ENCODE results near the gene ATP8B1.
A peak's percentile ranks its signal among the peaks of the same experiment; 100 is the strongest.

Gene ATP8B1

DNA sequence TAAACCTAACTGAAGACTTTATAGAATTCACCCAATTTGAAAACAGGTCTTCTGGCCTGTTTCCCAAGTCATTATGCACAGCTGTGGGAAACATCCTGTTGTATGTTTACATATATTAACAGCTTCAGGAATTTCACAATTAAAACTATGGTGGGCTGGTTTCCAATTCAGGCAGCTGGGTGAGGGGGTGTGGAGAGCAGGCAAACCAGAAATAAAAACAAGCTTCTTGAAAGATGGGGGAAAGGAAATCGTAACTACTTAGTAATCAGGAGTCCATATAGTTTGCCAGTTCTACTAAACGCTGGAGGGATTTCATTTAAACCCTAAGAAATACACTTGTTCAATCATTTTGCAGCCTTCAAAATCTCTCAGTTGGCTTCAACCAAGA, 22.8 kb downstream of the ATP8B1 start:
- H3K18ac ChIP-seq (ENCODE audit: low read length): no peak overlapping the region
- no peak overlapping the region for H4K8ac ChIP-seq (ENCODE audit: low read depth, low read length)
- peaks cover 2% of the 10 kb centered on the region for H3K9me3 ChIP-seq (ENCODE audit: insufficient read depth, low read depth, low read length)
- no peak overlapping the region for H2AFZ ChIP-seq (ENCODE audit: insufficient read depth, low read length, poor library complexity)
- WGBS (ENCODE audit: extremely low coverage, insufficient coverage, insufficient read length): no CpG with 5 or more reads among the region's 2 CpGs
- H3K4ac ChIP-seq (ENCODE audit: low read depth, low read length): no peak overlapping the region
- no peak overlapping the region for H3K23ac ChIP-seq (ENCODE audit: low read length)
- no peaks in the 10 kb centered on the region for H3K79me1 ChIP-seq (ENCODE audit: low read length)
- H2BK120ac ChIP-seq (ENCODE audit: insufficient read depth, low read length, poor library complexity): no peak overlapping the region
- H3K36me3 ChIP-seq (ENCODE audit: control insufficient read depth in 1 of 2, insufficient read depth in 2 of 2, low read length in 2 of 2): no peaks in the 10 kb centered on the region
- H2BK5ac ChIP-seq (ENCODE audit: low read depth, low read length, poor library complexity): no peak overlapping the region
- H4K12ac ChIP-seq (ENCODE audit: low read depth, low read length): no peak overlapping the region
- no peaks in the 10 kb centered on the region for H3K27me3 ChIP-seq (ENCODE audit: insufficient read depth, low read length)
- no peak overlapping the region for H3K14ac ChIP-seq (ENCODE audit: low read length)
- no peak overlapping the region for H3K9ac ChIP-seq (ENCODE audit: low read length)
- H2BK12ac ChIP-seq (ENCODE audit: low read length): no peak overlapping the region
- no peak overlapping the region for H4K91ac ChIP-seq (ENCODE audit: low read depth, low read length)
- no peak for DNase-seq
- no peak overlapping the region for H3K4me3 ChIP-seq (ENCODE audit: low read depth, low read length)
- H3K27ac ChIP-seq (ENCODE audit: low read depth, low read length): no peak overlapping the region
- no peaks in the 10 kb centered on the region for H3K79me2 ChIP-seq (ENCODE audit: control insufficient read depth, insufficient read depth, low read length, poor library complexity)
- H2AK5ac ChIP-seq (ENCODE audit: low read length): no peak overlapping the region
- no peak overlapping the region for H3K4me2 ChIP-seq (ENCODE audit: low read length)
- H3K4me1 ChIP-seq (ENCODE audit: control insufficient read depth in 1 of 2, insufficient read depth in 2 of 2, low read length in 2 of 2): peaks cover 3 to 7% of the 10 kb centered on the region in 2 experiments

DNA sequence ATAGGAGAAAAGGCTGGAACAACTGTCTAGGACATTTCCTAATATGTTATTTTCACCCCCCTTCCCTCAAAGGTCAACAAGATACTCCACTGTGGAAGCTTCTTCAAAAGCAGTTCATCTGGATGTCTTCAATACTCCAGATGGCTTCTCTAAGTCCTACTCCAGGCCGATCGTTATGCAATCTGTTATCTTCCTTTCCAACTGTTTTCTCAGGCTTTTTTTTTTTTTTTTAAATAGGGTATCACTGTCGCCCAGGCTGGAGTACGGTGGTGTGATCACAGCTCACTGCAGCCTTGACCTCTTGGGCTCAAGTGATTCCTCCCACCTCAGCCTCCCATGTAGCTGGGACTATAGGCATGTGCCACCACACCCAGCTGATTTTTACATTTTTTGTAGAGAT, 26.3 kb downstream of the ATP8B1 start:
- Histone ChIP-seq H2BK120ac (ENCODE audit: insufficient read depth, low read length, poor library complexity) (no peak overlapping the region), H3K9ac (ENCODE audit: low read length) (no peak overlapping the region), H4K12ac (ENCODE audit: low read depth, low read length) (no peak overlapping the region), H3K4me3 (ENCODE audit: low read depth, low read length) (no peak overlapping the region), H2BK12ac (ENCODE audit: low read length) (no peak overlapping the region), H3K4me1 (ENCODE audit: control insufficient read depth in 1 of 2, insufficient read depth in 2 of 2, low read length in 2 of 2) (peaks cover 8 to 9% of the 10 kb centered on the region in 2 experiments), H2AFZ (ENCODE audit: insufficient read depth, low read length, poor library complexity) (no peak overlapping the region), H3K14ac (ENCODE audit: low read length) (no peak overlapping the region), H3K36me3 (ENCODE audit: control insufficient read depth in 1 of 2, insufficient read depth in 2 of 2, low read length in 2 of 2) (no peaks in the 10 kb centered on the region), H4K8ac (ENCODE audit: low read depth, low read length) (no peak overlapping the region), H2BK5ac (ENCODE audit: low read depth, low read length, poor library complexity) (no peak overlapping the region), H3K18ac (ENCODE audit: low read length) (no peak overlapping the region), H3K79me2 (ENCODE audit: control insufficient read depth, insufficient read depth, low read length, poor library complexity) (no peaks in the 10 kb centered on the region), H2AK5ac (ENCODE audit: low read length) (no peak overlapping the region), H3K4me2 (ENCODE audit: low read length) (no peak overlapping the region), H3K23ac (ENCODE audit: low read length) (no peak overlapping the region), H3K27me3 (ENCODE audit: insufficient read depth, low read length) (no peaks in the 10 kb centered on the region), H3K9me3 (ENCODE audit: insufficient read depth, low read depth, low read length) (no peaks in the 10 kb centered on the region), H3K4ac (ENCODE audit: low read depth, low read length) (no peak overlapping the region), H3K27ac (ENCODE audit: low read depth, low read length) (no peak overlapping the region), H4K91ac (ENCODE audit: low read depth, low read length) (no peak overlapping the region), H3K79me1 (ENCODE audit: low read length) (no peaks in the 10 kb centered on the region)
- DNase-seq: peak in 1 of 2 donors; percentile 44
- WGBS (ENCODE audit: extremely low coverage, insufficient coverage, insufficient read length): no CpG with 5 or more reads among the region's 4 CpGs

DNA sequence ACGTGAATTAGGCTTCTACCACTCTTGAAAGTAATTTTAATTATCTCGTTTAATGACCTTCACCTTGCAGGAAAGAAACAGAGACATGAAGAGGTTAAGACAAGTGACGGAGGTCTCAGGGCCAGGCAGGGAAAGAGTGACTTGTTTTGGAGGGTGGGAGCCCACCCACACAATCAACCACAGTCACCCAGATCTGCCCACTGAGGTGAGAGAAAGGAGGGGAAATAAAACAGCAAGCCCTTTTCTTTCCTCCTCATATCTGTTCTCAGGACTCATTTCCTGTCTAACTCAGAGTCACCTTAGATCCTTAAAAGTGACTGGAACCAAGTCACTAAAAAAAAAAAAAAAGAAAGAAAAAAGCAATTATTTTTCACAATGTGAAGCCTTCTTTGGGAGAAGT, 26.8 kb downstream of the ATP8B1 start:
- Histone ChIP-seq H2BK12ac (ENCODE audit: low read length) (no peak overlapping the region), H2AFZ (ENCODE audit: insufficient read depth, low read length, poor library complexity) (no peak overlapping the region), H3K14ac (ENCODE audit: low read length) (no peak overlapping the region), H2BK120ac (ENCODE audit: insufficient read depth, low read length, poor library complexity) (no peak overlapping the region), H3K18ac (ENCODE audit: low read length) (no peak overlapping the region), H3K4ac (ENCODE audit: low read depth, low read length) (no peak overlapping the region), H3K27ac (ENCODE audit: low read depth, low read length) (no peak overlapping the region), H4K8ac (ENCODE audit: low read depth, low read length) (no peak overlapping the region), H3K79me2 (ENCODE audit: control insufficient read depth, insufficient read depth, low read length, poor library complexity) (no peaks in the 10 kb centered on the region), H3K4me2 (ENCODE audit: low read length) (no peak overlapping the region), H4K12ac (ENCODE audit: low read depth, low read length) (no peak overlapping the region), H3K9me3 (ENCODE audit: insufficient read depth, low read depth, low read length) (no peaks in the 10 kb centered on the region), H3K36me3 (ENCODE audit: control insufficient read depth in 1 of 2, insufficient read depth in 2 of 2, low read length in 2 of 2) (no peaks in the 10 kb centered on the region), H3K4me3 (ENCODE audit: low read depth, low read length) (no peak overlapping the region), H4K91ac (ENCODE audit: low read depth, low read length) (no peak overlapping the region), H2AK5ac (ENCODE audit: low read length) (no peak overlapping the region), H3K23ac (ENCODE audit: low read length) (no peak overlapping the region), H3K27me3 (ENCODE audit: insufficient read depth, low read length) (no peaks in the 10 kb centered on the region), H3K4me1 (ENCODE audit: control insufficient read depth in 1 of 2, insufficient read depth in 2 of 2, low read length in 2 of 2) (peaks cover 9 to 10% of the 10 kb centered on the region in 2 experiments), H3K9ac (ENCODE audit: low read length) (no peak overlapping the region), H2BK5ac (ENCODE audit: low read depth, low read length, poor library complexity) (no peak overlapping the region), H3K79me1 (ENCODE audit: low read length) (no peaks in the 10 kb centered on the region)
- DNase-seq: no peak
- WGBS (ENCODE audit: extremely low coverage, insufficient coverage, insufficient read length): no CpG with 5 or more reads among the region's 3 CpGs

DNA sequence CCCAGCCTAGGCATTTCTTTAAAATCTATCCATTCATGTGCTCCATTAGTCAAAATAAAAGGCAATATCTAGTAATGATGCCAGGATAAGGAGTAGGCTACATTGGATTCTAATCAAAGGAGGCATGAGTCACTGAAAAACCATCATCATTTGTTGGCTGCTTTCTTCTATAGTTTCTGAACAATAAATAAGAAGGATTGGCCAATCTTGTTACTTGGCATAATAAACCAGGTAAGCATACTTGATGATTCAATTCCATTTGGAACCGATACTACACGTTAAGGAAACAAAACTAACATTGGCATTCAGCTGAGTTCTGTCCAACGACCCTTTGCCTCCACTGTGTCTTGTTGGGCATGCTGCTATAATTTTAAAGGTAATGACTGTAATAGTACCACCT, 27.2 kb downstream of the ATP8B1 start:
- Histone ChIP-seq H3K4me1 (ENCODE audit: control insufficient read depth in 1 of 2, insufficient read depth in 2 of 2, low read length in 2 of 2) (peaks cover 11 to 14% of the 10 kb centered on the region in 2 experiments), H3K4ac (ENCODE audit: low read depth, low read length) (no peak overlapping the region), H3K27me3 (ENCODE audit: insufficient read depth, low read length) (no peaks in the 10 kb centered on the region), H2AK5ac (ENCODE audit: low read length) (no peak overlapping the region), H3K9me3 (ENCODE audit: insufficient read depth, low read depth, low read length) (no peaks in the 10 kb centered on the region), H2BK120ac (ENCODE audit: insufficient read depth, low read length, poor library complexity) (no peak overlapping the region), H3K9ac (ENCODE audit: low read length) (no peak overlapping the region), H3K27ac (ENCODE audit: low read depth, low read length) (no peak overlapping the region), H3K79me2 (ENCODE audit: control insufficient read depth, insufficient read depth, low read length, poor library complexity) (no peaks in the 10 kb centered on the region), H3K79me1 (ENCODE audit: low read length) (no peaks in the 10 kb centered on the region), H4K12ac (ENCODE audit: low read depth, low read length) (no peak overlapping the region), H3K4me2 (ENCODE audit: low read length) (no peak overlapping the region), H2BK12ac (ENCODE audit: low read length) (no peak overlapping the region), H2AFZ (ENCODE audit: insufficient read depth, low read length, poor library complexity) (no peak overlapping the region), H2BK5ac (ENCODE audit: low read depth, low read length, poor library complexity) (no peak overlapping the region), H3K36me3 (ENCODE audit: control insufficient read depth in 1 of 2, insufficient read depth in 2 of 2, low read length in 2 of 2) (no peaks in the 10 kb centered on the region), H4K8ac (ENCODE audit: low read depth, low read length) (no peak overlapping the region), H3K23ac (ENCODE audit: low read length) (no peak overlapping the region), H3K18ac (ENCODE audit: low read length) (no peak overlapping the region), H3K4me3 (ENCODE audit: low read depth, low read length) (no peak overlapping the region), H4K91ac (ENCODE audit: low read depth, low read length) (no peak overlapping the region), H3K14ac (ENCODE audit: low read length) (no peak overlapping the region)
- no peak for DNase-seq
- WGBS (ENCODE audit: extremely low coverage, insufficient coverage, insufficient read length): no CpG with 5 or more reads among the region's 3 CpGs
